HepG2 (cell line): ENCODE measurements around the gene EMILIN3. TPM values are rescaled to one million over a fixed set of nuclear protein-coding genes. Genes with fewer than 3 reads are reported as not detected.

Source experiments
- ATM ChIP-seq: fragments of 450-650 bp; IDR thresholded peaks from 2 replicates; pipeline ENCODE4 v1.7.1; 2017; ENCODE audit warnings: mild to moderate bottlenecking, borderline replicate concordance
- BORCS8-MEF2B ChIP-seq: sonication (generic); formaldehyde crosslinking; IDR thresholded peaks from 2 replicates; pipeline ENCODE4 v1.8.0; 2022; ENCODE audit warnings: mild to moderate bottlenecking, missing genetic modification reagents
- EED ChIP-seq: sonication (generic); formaldehyde crosslinking; IDR thresholded peaks from 2 replicates; pipeline ENCODE4 v1.5.0; 2020; ENCODE audit warnings: mild to moderate bottlenecking, missing genetic modification reagents
- ETV6 ChIP-seq: sonication (generic); formaldehyde crosslinking; conservative IDR thresholded peaks from 2 replicates; pipeline ENCODE4 v1.4.0; 2020; ENCODE audit warnings: missing genetic modification reagents
- GATAD2A ChIP-seq: IDR thresholded peaks from 2 replicates; pipeline ENCODE4 v1.6.1; 2016
- HCFC1 ChIP-seq: fragments of 150-350 bp; IDR thresholded peaks from 2 replicates; pipeline ENCODE4 v1.6.1; 2014; ENCODE audit warnings: low read depth, low read length
- JARID2 ChIP-seq: sonication (generic); formaldehyde crosslinking; IDR thresholded peaks from 2 replicates; pipeline ENCODE4 v1.8.1; 2023; ENCODE audit warnings: missing genetic modification reagents, inconsistent platforms; ENCODE audit not compliant: insufficient replicate concordance
- KLF11 ChIP-seq: IDR thresholded peaks from 2 replicates; pipeline ENCODE4 v1.6.1; 2016; ENCODE audit warnings: missing compliant biosample characterization
- KLF9 ChIP-seq: IDR thresholded peaks from 2 replicates; pipeline ENCODE4 v1.6.1; 2016; ENCODE audit warnings: low read depth
- RBAK ChIP-seq: sonication (generic); formaldehyde crosslinking; IDR thresholded peaks from 2 replicates; pipeline ENCODE4 v1.5.1; 2020; ENCODE audit warnings: mild to moderate bottlenecking, missing genetic modification reagents
- RELA ChIP-seq: sonication (generic); formaldehyde crosslinking; IDR thresholded peaks from 2 replicates; pipeline ENCODE4 v1.4.0; 2020; ENCODE audit warnings: missing genetic modification reagents
- SMC3 ChIP-seq: IDR thresholded peaks from 2 replicates; pipeline ENCODE4 v1.6.1; 2011; ENCODE audit warnings: low read length, improper control_type of control experiment
- SNAI1 ChIP-seq: sonication (generic); formaldehyde crosslinking; IDR thresholded peaks from 2 replicates; pipeline ENCODE4 v1.5.0; 2020; ENCODE audit warnings: mild to moderate bottlenecking, missing genetic modification reagents, borderline replicate concordance
- SUZ12 ChIP-seq: fragments of 150-350 bp; IDR thresholded peaks from 2 replicates; pipeline ENCODE4 v1.6.1; 2014; ENCODE audit warnings: low read depth, low read length
- THAP7 ChIP-seq: sonication (generic); formaldehyde crosslinking; IDR thresholded peaks from 2 replicates; pipeline ENCODE4 v1.8.1; 2023; ENCODE audit warnings: mild to moderate bottlenecking, missing genetic modification reagents
- ZBTB46 ChIP-seq: sonication (generic); formaldehyde crosslinking; IDR thresholded peaks from 2 replicates; pipeline ENCODE4 v1.4.0; 2020; ENCODE audit warnings: mild to moderate bottlenecking, missing genetic modification reagents, borderline replicate concordance
- ZNF101 ChIP-seq: sonication (generic); formaldehyde crosslinking; IDR thresholded peaks from 2 replicates; pipeline ENCODE4 v1.4.0; 2020; ENCODE audit warnings: mild to moderate bottlenecking, low read depth, missing genetic modification reagents, borderline replicate concordance
- ZNF329 ChIP-seq: sonication (generic); formaldehyde crosslinking; IDR thresholded peaks from 2 replicates; pipeline ENCODE4 v1.9.0; 2021; ENCODE audit warnings: low read depth, mild to moderate bottlenecking, missing genetic modification reagents
- ZNF33B ChIP-seq: sonication (generic); formaldehyde crosslinking; IDR thresholded peaks from 2 replicates; pipeline ENCODE4 v1.5.1; 2020; ENCODE audit warnings: mild to moderate bottlenecking, missing genetic modification reagents
- ZNF558 ChIP-seq: sonication (generic); formaldehyde crosslinking; IDR thresholded peaks from 2 replicates; pipeline ENCODE4 v1.9.0; 2022; ENCODE audit warnings: mild to moderate bottlenecking, missing genetic modification reagents, borderline replicate concordance
- ZNF777 ChIP-seq: sonication (generic); formaldehyde crosslinking; IDR thresholded peaks from 2 replicates; pipeline ENCODE4 v1.4.0; 2020; ENCODE audit warnings: missing genetic modification reagents
- ZSCAN30 ChIP-seq: sonication (generic); formaldehyde crosslinking; IDR thresholded peaks from 2 replicates; pipeline ENCODE4 v1.5.0; 2020; ENCODE audit warnings: mild to moderate bottlenecking, missing genetic modification reagents
- polyA plus RNA-seq, 8 experiments: library from polyadenylated mRNA; depleted of rRNA in 3 of 8; stranded (reverse) in 7 of 8; unstranded in 1 of 8; fragments of >200 nt; fragmentation: Illumina TruSeq in 4 of 8; extraction: Trizol in 4 of 8; gene quantifications; 2 replicates each; pipeline versions ENCODE4 v1.2.1 to v1.2.3, GENCODE V29; 2011 to 2016; ENCODE audit warnings: low read depth in 4 of 8, missing spikeins in 1 of 8, mixed read lengths in 1 of 8; ENCODE audit not compliant: insufficient read depth in 1 of 8
- total RNA-seq, 5 experiments: library from RNA; depleted of rRNA; stranded (reverse); fragments of >200 nt; fragmentation: Illumina TruSeq; extraction: Trizol; gene quantifications; 2 replicates each; pipeline ENCODE4 v1.2.3, GENCODE V29; 2016; ENCODE audit warnings: low read depth in 1 of 5
- TF ChIP-seq, protein P1 (sequence below): IDR thresholded peaks from 2 replicates; pipeline ENCODE4 v1.6.1; 2016; ENCODE audit warnings: low read depth
- TF ChIP-seq, protein P2 (sequence below): sonication (generic); formaldehyde crosslinking; IDR thresholded peaks from 2 replicates; pipeline ENCODE4 v1.4.0; 2020; ENCODE audit warnings: mild to moderate bottlenecking, missing genetic modification reagents
- TF ChIP-seq, protein P3 (sequence below): fragments of 450-650 bp; IDR thresholded peaks from 2 replicates; pipeline ENCODE4 v1.6.1; 2017

The EMILIN3 gene
- total and polyA plus RNA-seq, 2 of the 13 experiments (the other 11 are each of a cell fraction or from before 2014, with no cell fraction given), result 0.25 to 0.29 TPM

GRCh38 chr20:41339957-41340326 lies 26.7 kb downstream of the EMILIN3 start (continued):
- TF ChIP-seq ZNF33B (CRISPR knock-in tag), result no peak
- TF ChIP-seq RBAK (CRISPR knock-in tag), result no peak
- TF ChIP-seq ZBTB46 (CRISPR knock-in tag), result no peak
- TF ChIP-seq HCFC1, result no peak
- TF ChIP-seq ETV6, result no peak; the same call in 1 of the 2 replicates
- 0 out of 2 replicates have a peak, but pooled peaks have one; percentile 6 for TF ChIP-seq ZNF101 (CRISPR knock-in tag)
- no peak; the same call in 1 of the 2 replicates for TF ChIP-seq ZNF329 (CRISPR knock-in tag)
- TF ChIP-seq, protein P1, sequence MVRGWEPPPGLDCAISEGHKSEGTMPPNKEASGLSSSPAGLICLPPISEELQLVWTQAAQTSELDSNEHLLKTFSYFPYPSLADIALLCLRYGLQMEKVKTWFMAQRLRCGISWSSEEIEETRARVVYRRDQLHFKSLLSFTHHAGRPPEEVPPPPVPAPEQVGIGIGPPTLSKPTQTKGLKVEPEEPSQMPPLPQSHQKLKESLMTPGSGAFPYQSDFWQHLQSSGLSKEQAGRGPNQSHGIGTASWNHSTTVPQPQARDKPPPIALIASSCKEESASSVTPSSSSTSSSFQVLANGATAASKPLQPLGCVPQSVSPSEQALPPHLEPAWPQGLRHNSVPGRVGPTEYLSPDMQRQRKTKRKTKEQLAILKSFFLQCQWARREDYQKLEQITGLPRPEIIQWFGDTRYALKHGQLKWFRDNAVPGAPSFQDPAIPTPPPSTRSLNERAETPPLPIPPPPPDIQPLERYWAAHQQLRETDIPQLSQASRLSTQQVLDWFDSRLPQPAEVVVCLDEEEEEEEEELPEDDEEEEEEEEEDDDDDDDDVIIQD (CRISPR knock-in tag), result 0 out of 2 replicates have a peak, but pooled peaks have one; percentile 41
- TF ChIP-seq SUZ12, result peak; percentile 33
- peak; percentile 64; the same call in 1 of the 2 replicates for TF ChIP-seq KLF11 (CRISPR knock-in tag)
- peak; percentile 89 for TF ChIP-seq JARID2 (CRISPR knock-in tag)
- TF ChIP-seq, protein P2, sequence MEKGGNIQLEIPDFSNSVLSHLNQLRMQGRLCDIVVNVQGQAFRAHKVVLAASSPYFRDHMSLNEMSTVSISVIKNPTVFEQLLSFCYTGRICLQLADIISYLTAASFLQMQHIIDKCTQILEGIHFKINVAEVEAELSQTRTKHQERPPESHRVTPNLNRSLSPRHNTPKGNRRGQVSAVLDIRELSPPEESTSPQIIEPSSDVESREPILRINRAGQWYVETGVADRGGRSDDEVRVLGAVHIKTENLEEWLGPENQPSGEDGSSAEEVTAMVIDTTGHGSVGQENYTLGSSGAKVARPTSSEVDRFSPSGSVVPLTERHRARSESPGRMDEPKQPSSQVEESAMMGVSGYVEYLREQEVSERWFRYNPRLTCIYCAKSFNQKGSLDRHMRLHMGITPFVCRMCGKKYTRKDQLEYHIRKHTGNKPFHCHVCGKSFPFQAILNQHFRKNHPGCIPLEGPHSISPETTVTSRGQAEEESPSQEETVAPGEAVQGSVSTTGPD (CRISPR knock-in tag), result no peak
- peak; percentile 8; the same call in 1 of the 2 replicates for TF ChIP-seq KLF9 (CRISPR knock-in tag)
- TF ChIP-seq ZSCAN30 (CRISPR knock-in tag), result no peak
- TF ChIP-seq, protein P3, sequence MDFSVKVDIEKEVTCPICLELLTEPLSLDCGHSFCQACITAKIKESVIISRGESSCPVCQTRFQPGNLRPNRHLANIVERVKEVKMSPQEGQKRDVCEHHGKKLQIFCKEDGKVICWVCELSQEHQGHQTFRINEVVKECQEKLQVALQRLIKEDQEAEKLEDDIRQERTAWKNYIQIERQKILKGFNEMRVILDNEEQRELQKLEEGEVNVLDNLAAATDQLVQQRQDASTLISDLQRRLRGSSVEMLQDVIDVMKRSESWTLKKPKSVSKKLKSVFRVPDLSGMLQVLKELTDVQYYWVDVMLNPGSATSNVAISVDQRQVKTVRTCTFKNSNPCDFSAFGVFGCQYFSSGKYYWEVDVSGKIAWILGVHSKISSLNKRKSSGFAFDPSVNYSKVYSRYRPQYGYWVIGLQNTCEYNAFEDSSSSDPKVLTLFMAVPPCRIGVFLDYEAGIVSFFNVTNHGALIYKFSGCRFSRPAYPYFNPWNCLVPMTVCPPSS, result no peak
- TF ChIP-seq RELA, result no peak
- no peak for TF ChIP-seq THAP7 (CRISPR knock-in tag)
- no peak for TF ChIP-seq ZNF777
- no peak for TF ChIP-seq SNAI1 (CRISPR knock-in tag)
- TF ChIP-seq GATAD2A (CRISPR knock-in tag), result peak; percentile 79
- peak; percentile 75 for TF ChIP-seq SMC3
- TF ChIP-seq ZNF558 (CRISPR knock-in tag), result no peak
- TF ChIP-seq ATM, result no peak
- peak; percentile 89 for TF ChIP-seq EED (CRISPR knock-in tag)
- no peak for TF ChIP-seq BORCS8-MEF2B (CRISPR knock-in tag)
